T-cell (primary cell): ENCODE data around the gene CETP. TPM values are rescaled to one million over a fixed set of nuclear protein-coding genes. Genes with fewer than 3 reads are reported as not detected.
"Not testable (repeated sequence)": the region's sequence is repeated elsewhere in the genome, so short reads cannot be mapped to it uniquely, and the experiment has no call there.

ENCODE experiments used
- ATAC-seq, 4 experiments: fragments of 200-7000 bp in 3 of 4; fragments of 150-1000 bp in 1 of 4; cut with Tn5 transposase; replicated peaks in 1 of 4; 1 replicate in 3 of 4; 2 replicates in 1 of 4; pipeline ENCODE4 v1.10.0; 2021; ENCODE audit warnings: moderate library complexity in 3 of 4, mild to moderate bottlenecking in 2 of 4, moderate number of reproducible peaks in 1 of 4
- CTCF ChIA-PET, 2 donors: fragments of 300-600 bp; sonication (Branson Sonifier 250); formaldehyde crosslinking; loops; one replicate each; lab custom pipeline; 2022; ENCODE audit warnings: antibody characterized with exemption in 2 of 2; lab: Charles Lee
- POLR2A ChIA-PET, 2 donors: fragments of 300-600 bp; sonication (Branson Sonifier 250); formaldehyde crosslinking; loops; one replicate each; lab custom pipeline; 2022; ENCODE audit warnings: antibody characterized with exemption in 2 of 2; lab: Charles Lee
- DNase-seq, 35 experiments: peaks; one replicate each; pipeline versions ENCODE4 v3.0.0 to v3.0.0-alpha.2; 2013 to 2023
- H3K27ac ChIP-seq: one replicate; pipeline ENCODE4 v1.5.1; 2013; ENCODE audit warnings: low read length
- H3K27me3 ChIP-seq, 2 experiments: replicated peaks in 1 of 2; 1 replicate in 1 of 2; 2 replicates in 1 of 2; pipeline versions ENCODE4 v1.6.1 to v1.7.0; 2013; ENCODE audit warnings: low read length in 1 of 2, mixed read lengths in 1 of 2; ENCODE audit not compliant: control insufficient read depth in 2 of 2, insufficient read depth in 2 of 2; ENCODE audit errors: extremely low read depth in 1 of 2
- H3K36me3 ChIP-seq, 2 donors: 1 replicate in 1 of 2; 2 replicates in 1 of 2; pipeline versions ENCODE4 v1.6.1 to v1.7.0; 2013; ENCODE audit warnings: low read length in 1 of 2; ENCODE audit not compliant: control insufficient read depth in 2 of 2, insufficient read depth in 1 of 2; ENCODE audit errors: extremely low read depth in 1 of 2
- H3K4me1 ChIP-seq, 2 experiments: 1 replicate in 1 of 2; 2 replicates in 1 of 2; pipeline versions ENCODE4 v1.6.1 to v1.7.0; 2013; ENCODE audit warnings: low read length in 2 of 2, mixed read lengths in 1 of 2; ENCODE audit not compliant: insufficient read depth in 2 of 2, control insufficient read depth in 1 of 2; ENCODE audit errors: extremely low read depth in 1 of 2
- H3K4me3 ChIP-seq, 2 donors: 1 replicate in 1 of 2; 2 replicates in 1 of 2; pipeline versions ENCODE4 v1.5.1 to v1.7.0; 2013; ENCODE audit warnings: mild to moderate bottlenecking in 2 of 2, low read length in 1 of 2, moderate library complexity in 1 of 2; ENCODE audit not compliant: control insufficient read depth in 1 of 2; ENCODE audit errors: extremely low read depth in 1 of 2
- H3K9me3 ChIP-seq: 2 replicates; pipeline ENCODE4 v1.7.0; 2013
- H3K27ac Mint-ChIP-seq, 2 donors: one replicate each; pipeline ENCODE4 v1.8.0; 2020 to 2021; ENCODE audit warnings: mild to moderate bottlenecking in 2 of 2, mixed read lengths in 2 of 2
- H3K27me3 Mint-ChIP-seq, 2 donors: one replicate each; pipeline ENCODE4 v1.8.0; 2021 to 2022; ENCODE audit warnings: mixed read lengths in 2 of 2
- H3K36me3 Mint-ChIP-seq: one replicate; pipeline ENCODE4 v1.8.0; 2021; ENCODE audit warnings: mixed read lengths
- H3K4me1 Mint-ChIP-seq, 3 donors: one replicate each; pipeline ENCODE4 v1.8.0; 2020 to 2022; ENCODE audit warnings: mixed read lengths in 3 of 3, mild to moderate bottlenecking in 1 of 3
- H3K4me3 Mint-ChIP-seq, 3 donors: one replicate each; pipeline ENCODE4 v1.8.0; 2020 to 2022; ENCODE audit warnings: mild to moderate bottlenecking in 3 of 3, mixed read lengths in 3 of 3, moderate library complexity in 3 of 3
- H3K9me3 Mint-ChIP-seq, 3 donors: one replicate each; pipeline ENCODE4 v1.8.0; 2020 to 2022; ENCODE audit warnings: mixed read lengths in 3 of 3
- WGBS: methylation state at CpG from one replicate; pipeline ENCODE4 v1.1.5; 2013; ENCODE audit warnings: missing lambda C conversion rate; ENCODE audit not compliant: insufficient coverage; 5-methylcytosine and 5-hydroxymethylcytosine counted together
- total RNA-seq, 35 experiments: library from RNA in 6 of 35; stranded (reverse) in 6 of 35; fragments of 120-200 nt in 1 of 35; gene quantifications; one replicate each; pipeline versions ENCODE4 v1.2.1 to v1.2.4 and lab custom pipeline; 2013 to 2026

Gene CETP
- total RNA-seq, 5 donors from 2014 or later (not counting 1 experiment from before 2014, with no cell fraction given) = 0.18 to 0.25 (median 0.19) TPM; not detected in 2

DNA sequence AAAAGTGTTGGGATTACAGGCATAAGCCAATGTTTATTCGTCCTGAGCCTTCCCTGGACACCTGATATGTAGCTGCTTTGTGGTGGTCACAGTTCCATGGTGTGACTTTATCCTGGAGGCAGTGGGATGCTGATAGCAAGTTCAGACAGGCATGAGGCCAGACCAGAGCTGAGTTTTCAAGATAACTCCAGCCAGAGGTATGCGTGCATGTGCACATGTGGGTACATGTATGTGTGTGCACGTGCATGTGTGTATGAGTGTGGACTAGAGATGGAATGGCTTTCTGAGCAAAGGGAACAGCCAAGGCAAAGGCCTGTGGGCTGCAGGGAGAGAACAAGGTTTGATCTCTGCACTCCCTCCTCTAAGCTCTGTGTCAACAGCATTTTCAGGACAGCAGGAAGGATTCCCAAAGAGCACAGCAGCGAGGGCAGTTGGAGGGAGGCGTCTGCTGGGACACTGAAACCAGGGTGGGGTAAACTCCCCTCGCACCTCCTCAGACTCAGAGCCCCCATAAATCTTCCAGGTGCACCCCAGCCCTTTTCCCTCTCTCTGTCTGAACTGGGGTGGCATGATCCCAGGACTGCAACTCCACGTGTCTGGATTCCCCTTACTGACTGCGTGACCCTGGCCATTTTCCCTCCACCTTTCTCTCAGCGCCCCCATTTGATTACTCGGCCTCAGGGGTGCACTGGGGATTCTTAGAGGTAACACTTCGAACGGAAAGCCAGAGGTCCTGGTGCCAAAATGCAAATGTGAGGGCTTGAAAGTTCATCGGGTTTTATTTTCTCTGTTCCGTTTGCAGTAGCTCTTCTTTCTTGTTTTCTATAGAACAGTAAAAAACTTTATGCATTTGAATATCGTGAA lies 42.9 kb downstream of the CETP start:
- Histone ChIP-seq H3K4me3 (peak overlapping the region in 1 of 2 donors; percentile 3), H3K4me1 (peaks cover 8 to 79% of the 10 kb centered on the region in 2 experiments), H3K27ac (peak overlapping the region; percentile 64), H3K36me3 (peaks cover 8 to 44% of the 10 kb centered on the region in 2 donors), H3K9me3 (no peaks in the 10 kb centered on the region), H3K27me3 (no peaks in the 10 kb centered on the region)
- ChIA-PET CTCF (interaction anchor here (0.6 to 0.7 kb wide), 4 partner anchors 22 to 130 kb away, joined by 3 to 5 read pairs (median 3); no protein-coding TSS in a partner anchor), POLR2A (interaction anchor here in 1 of 2 donors (0.7 kb wide), 1 partner anchor 124 kb away, joined by 3 read pairs; no protein-coding TSS in a partner anchor)
- Mint-ChIP-seq H3K4me3 (peak overlapping the region; percentile 32 to 51 (median 47)), H3K27me3 (no peaks in the 10 kb centered on the region), H3K9me3 (no peaks in the 10 kb centered on the region), H3K4me1 (peaks cover 83 to 87% (median 84%) of the 10 kb centered on the region in 3 donors), H3K36me3 (peaks cover 30% of the 10 kb centered on the region), H3K27ac (peak overlapping the region; percentile 87 to 93)
- ATAC-seq (no peak), DNase-seq (no peak)
- WGBS = 83% methylated on average over 3 of the region's 15 CpGs

DNA sequence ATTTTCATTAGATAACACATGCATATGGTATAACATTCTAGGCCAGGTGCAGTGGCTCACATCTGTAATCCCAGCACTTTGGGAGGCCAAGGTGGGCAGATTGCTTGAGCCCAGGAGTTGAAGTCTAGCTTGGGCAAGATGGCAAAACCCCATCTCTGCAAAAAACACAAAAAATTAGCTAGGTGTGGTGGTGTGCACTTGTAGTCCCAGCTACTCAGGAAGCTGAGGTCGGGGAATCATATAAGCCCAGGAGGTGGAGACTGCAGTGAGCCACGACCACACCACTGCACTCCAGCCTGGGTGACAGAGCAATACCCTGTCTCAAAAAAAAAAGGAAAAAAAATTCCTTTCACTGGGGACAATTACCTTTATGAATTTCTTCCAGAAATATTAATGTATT lies 43.8 kb downstream of the CETP start:
- CTCF ChIA-PET = interaction anchor here (0.6 to 0.7 kb wide), 3 partner anchors 21 to 647 kb away, joined by 3 read pairs; no protein-coding TSS in a partner anchor
- H3K36me3 ChIP-seq = peaks cover 8 to 41% of the 10 kb centered on the region in 2 donors
- H3K9me3 ChIP-seq, POLR2A ChIA-PET, H3K4me3 ChIP-seq, DNase-seq, H3K9me3 Mint-ChIP-seq, H3K27me3 ChIP-seq, H3K27me3 Mint-ChIP-seq: not testable (repeated sequence)
- H3K4me1 ChIP-seq = peaks cover 9 to 79% of the 10 kb centered on the region in 2 experiments
- WGBS = no CpG with 5 or more reads among the region's 2 CpGs
- Mint-ChIP-seq H3K4me3 (peak overlapping the region in 2 of 3 donors; percentile 13 to 51), H3K36me3 (peaks cover 36% of the 10 kb centered on the region), H3K4me1 (peaks cover 83 to 85% (median 83%) of the 10 kb centered on the region in 3 donors), H3K27ac (peak overlapping the region; percentile 80 to 87)
- H3K27ac ChIP-seq = peak overlapping the region; percentile 26
- ATAC-seq = peak in 1 of 4 experiments; percentile 36

DNA sequence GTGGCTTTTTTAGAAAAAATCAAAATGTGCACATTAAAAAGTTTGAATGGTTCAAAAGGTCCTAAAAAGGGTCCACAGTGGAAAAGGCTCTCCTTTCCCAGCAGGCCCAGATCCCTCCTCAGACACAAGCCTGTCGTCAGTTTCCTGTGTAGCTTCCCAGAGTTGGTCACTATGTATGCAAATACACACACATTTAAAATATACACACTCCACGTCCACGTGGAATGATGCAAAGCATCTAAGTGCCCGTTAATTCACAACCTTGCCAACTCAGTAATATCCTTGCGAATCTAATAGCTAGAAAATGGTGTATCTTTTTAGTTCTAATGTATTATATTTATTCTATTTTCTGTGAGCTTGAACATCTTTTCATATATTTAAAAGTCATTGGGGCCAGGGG lies 45.3 kb downstream of the CETP start:
- no peak overlapping the region for H3K4me3 ChIP-seq
- peaks cover 82 to 87% (median 83%) of the 10 kb centered on the region in 3 donors for H3K4me1 Mint-ChIP-seq
- peak overlapping the region; percentile 27 for H3K27ac ChIP-seq
- H3K27me3 Mint-ChIP-seq = no peaks in the 10 kb centered on the region
- H3K27me3 ChIP-seq = no peaks in the 10 kb centered on the region
- CTCF ChIA-PET = interaction anchor here (0.6 to 0.9 kb wide), 3 partner anchors 11 to 83 kb away, joined by 3 read pairs; no protein-coding TSS in a partner anchor
- H3K36me3 ChIP-seq = peaks cover 8 to 31% of the 10 kb centered on the region in 2 donors
- peaks cover 9 to 79% of the 10 kb centered on the region in 2 experiments for H3K4me1 ChIP-seq
- no peaks in the 10 kb centered on the region for H3K9me3 Mint-ChIP-seq
- ATAC-seq (no peak), DNase-seq (no peak)
- POLR2A ChIA-PET = interaction anchor here (0.5 to 1.5 kb wide), 3 partner anchors 13 to 76 kb away, joined by 3 to 9 read pairs (median 6); no protein-coding TSS in a partner anchor
- H3K4me3 Mint-ChIP-seq = peak overlapping the region; percentile 24 to 66 (median 31)
- no peaks in the 10 kb centered on the region for H3K9me3 ChIP-seq
- H3K36me3 Mint-ChIP-seq = peaks cover 32% of the 10 kb centered on the region
- no CpG with 5 or more reads among the region's 5 CpGs for WGBS
- H3K27ac Mint-ChIP-seq = peak overlapping the region; percentile 88 to 91

DNA sequence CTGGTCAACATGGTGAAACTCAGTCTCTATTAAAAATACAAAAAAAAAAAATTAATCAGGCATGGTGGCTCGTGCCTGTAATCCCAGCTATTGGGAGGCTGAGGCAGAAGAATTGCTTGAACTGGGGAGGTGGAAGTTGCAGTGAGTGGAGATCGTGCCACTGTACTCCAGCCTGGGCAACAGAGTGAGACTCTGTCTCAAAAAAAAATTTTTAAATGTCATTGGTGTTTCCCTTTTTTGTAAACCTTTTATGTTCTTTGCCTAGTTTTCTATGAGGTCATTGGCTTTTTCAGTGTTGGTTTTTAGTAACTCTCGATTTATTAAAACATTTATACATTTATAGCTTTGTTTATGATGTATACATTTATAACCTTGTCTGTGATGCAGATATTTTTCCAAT lies 45.8 kb downstream of the CETP start:
- Mint-ChIP-seq H3K27me3 (no peaks in the 10 kb centered on the region), H3K4me1 (peaks cover 83 to 88% (median 84%) of the 10 kb centered on the region in 3 donors), H3K9me3 (no peaks in the 10 kb centered on the region), H3K36me3 (peaks cover 32% of the 10 kb centered on the region), H3K27ac (peak overlapping the region; percentile 63 to 81), H3K4me3 (no peak overlapping the region)
- ChIA-PET POLR2A (interaction anchor here (0.5 to 1.5 kb wide), 2 partner anchors 19 to 77 kb away, joined by 6 to 9 read pairs; no protein-coding TSS in a partner anchor), CTCF (interaction anchor here (0.6 to 0.9 kb wide), 3 partner anchors 11 to 82 kb away, joined by 3 read pairs; no protein-coding TSS in a partner anchor)
- Histone ChIP-seq H3K27me3 (no peaks in the 10 kb centered on the region), H3K4me3 (no peak overlapping the region), H3K4me1 (peaks cover 9 to 81% of the 10 kb centered on the region in 2 experiments), H3K36me3 (peaks cover 8 to 35% of the 10 kb centered on the region in 2 donors), H3K27ac (peak overlapping the region; percentile 32), H3K9me3 (no peaks in the 10 kb centered on the region)
- no peak for ATAC-seq
- peak in 1 of 35 experiments; percentile 10 for DNase-seq
- 50% methylated on average over 1 of the region's 3 CpGs for WGBS

DNA sequence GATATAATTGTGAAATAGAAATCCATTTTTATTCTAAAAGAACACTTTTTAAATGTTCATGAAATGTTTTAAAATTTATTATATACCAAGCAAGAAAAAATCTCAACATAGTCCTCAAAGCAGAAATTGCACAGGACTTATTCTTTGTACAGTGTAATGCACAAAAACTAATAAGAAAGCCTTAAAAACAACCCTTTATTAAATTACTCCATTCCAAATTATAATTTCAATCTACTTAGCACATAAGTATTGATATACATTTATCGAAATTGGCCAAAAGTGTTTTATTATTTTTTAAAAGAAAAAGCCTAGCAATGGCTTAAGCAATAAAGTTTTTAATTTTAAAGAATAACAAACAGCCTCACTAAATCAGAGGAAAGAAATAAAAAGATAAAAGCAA lies 46.7 kb downstream of the CETP start:
- Histone ChIP-seq H3K27me3 (no peaks in the 10 kb centered on the region), H3K4me3 (no peak overlapping the region), H3K27ac (peak overlapping the region; percentile 34), H3K4me1 (peaks cover 17 to 76% of the 10 kb centered on the region in 2 experiments), H3K9me3 (no peaks in the 10 kb centered on the region), H3K36me3 (peaks cover 8 to 29% of the 10 kb centered on the region in 2 donors)
- POLR2A ChIA-PET = interaction anchor here in 1 of 2 donors (0.5 kb wide), 1 partner anchor 10 kb away, joined by 4 read pairs; no protein-coding TSS in a partner anchor
- Mint-ChIP-seq H3K27ac (peak overlapping the region; percentile 87 to 96), H3K9me3 (no peaks in the 10 kb centered on the region), H3K27me3 (no peaks in the 10 kb centered on the region), H3K4me3 (peak overlapping the region in 1 of 3 donors; percentile 60), H3K4me1 (peaks cover 83 to 88% (median 84%) of the 10 kb centered on the region in 3 donors), H3K36me3 (peaks cover 31% of the 10 kb centered on the region)
- WGBS = no CpG with 5 or more reads among the region's 1 CpG
- CTCF ChIA-PET = no interaction called here
- ATAC-seq (no peak), DNase-seq (no peak)
